Endometrial microvascular endothelial cells (primary cell): ENCODE measurements around the gene LCE7A. TPM values are rescaled to one million over a fixed set of nuclear protein-coding genes. Genes with fewer than 3 reads are reported as not detected.

Experiments used
- total RNA-seq: library from RNA; depleted of rRNA; stranded (reverse); fragments of >200 nt; gene quantifications from one replicate; pipeline ENCODE4 v1.2.3, GENCODE V29; 2015; ENCODE audit errors: inconsistent ontology term

Gene LCE7A
- total RNA-seq, 1 donor from 2014 or later = not detected

Other genes starting within 250 kb of the LCE7A start
- not detected for gene LCE3B, start 246.2 kb upstream of the LCE7A start, total RNA-seq
- gene LCE3A, start 236.9 kb upstream of the LCE7A start, total RNA-seq = not detected
- gene LCE2D, start 196.6 kb upstream of the LCE7A start, total RNA-seq = not detected
- not detected for gene LCE2C, start 184.7 kb upstream of the LCE7A start, total RNA-seq
- not detected for gene LCE2B, start 173.9 kb upstream of the LCE7A start, total RNA-seq
- not detected for gene LCE2A, start 161.7 kb upstream of the LCE7A start, total RNA-seq
- not detected for gene LCE4A, start 151.8 kb upstream of the LCE7A start, total RNA-seq
- gene KPRP, start 102.0 kb upstream of the LCE7A start, total RNA-seq = not detected
- not detected for gene LCE1F, start 84.9 kb upstream of the LCE7A start, total RNA-seq
- not detected for gene LCE1E, start 73.7 kb upstream of the LCE7A start, total RNA-seq
- gene LCE1D, start 63.3 kb upstream of the LCE7A start, total RNA-seq = not detected
- not detected for gene LCE1C, start 53.3 kb upstream of the LCE7A start, total RNA-seq
- not detected for gene LCE1B, start 48.0 kb upstream of the LCE7A start, total RNA-seq
- not detected for gene LCE1A, start 32.5 kb upstream of the LCE7A start, total RNA-seq
- not detected for gene LCE6A, start 17.1 kb upstream of the LCE7A start, total RNA-seq
- gene SMCP, start 18.3 kb downstream of the LCE7A start, total RNA-seq = not detected
- not detected for gene IVL, start 48.5 kb downstream of the LCE7A start, total RNA-seq
- not detected for gene SPRR5, start 87.2 kb downstream of the LCE7A start, total RNA-seq
- gene SPRR4, start 110.7 kb downstream of the LCE7A start, total RNA-seq = not detected
- not detected for gene SPRR1A, start 124.1 kb downstream of the LCE7A start, total RNA-seq
- gene SPRR3, start 141.8 kb downstream of the LCE7A start, total RNA-seq = not detected
- gene SPRR1B, start 171.2 kb downstream of the LCE7A start, total RNA-seq = not detected
- gene SPRR2D, start 181.1 kb downstream of the LCE7A start, total RNA-seq = not detected
- not detected for gene SPRR2A, start 197.5 kb downstream of the LCE7A start, total RNA-seq
- not detected for gene SPRR2B, start 211.6 kb downstream of the LCE7A start, total RNA-seq
- not detected for gene SPRR2E, start 234.5 kb downstream of the LCE7A start, total RNA-seq